Neural progenitor cell (in vitro differentiated cells): ENCODE data around the gene CBL.

ENCODE experiments used
- EZH2 ChIP-seq: fragments of 200-600 bp; sonication (generic); IDR thresholded peaks from 2 replicates; pipeline ENCODE4 v1.6.1; 2017; ENCODE audit warnings: antibody characterized with exemption, mild to moderate bottlenecking, moderate library complexity
- TF ChIP-seq, protein P1 (sequence below): fragments of 200-600 bp; sonication (generic); IDR thresholded peaks from 2 replicates; pipeline ENCODE4 v1.5.1; 2017; ENCODE audit warnings: antibody characterized with exemption, mild to moderate bottlenecking

DNA sequence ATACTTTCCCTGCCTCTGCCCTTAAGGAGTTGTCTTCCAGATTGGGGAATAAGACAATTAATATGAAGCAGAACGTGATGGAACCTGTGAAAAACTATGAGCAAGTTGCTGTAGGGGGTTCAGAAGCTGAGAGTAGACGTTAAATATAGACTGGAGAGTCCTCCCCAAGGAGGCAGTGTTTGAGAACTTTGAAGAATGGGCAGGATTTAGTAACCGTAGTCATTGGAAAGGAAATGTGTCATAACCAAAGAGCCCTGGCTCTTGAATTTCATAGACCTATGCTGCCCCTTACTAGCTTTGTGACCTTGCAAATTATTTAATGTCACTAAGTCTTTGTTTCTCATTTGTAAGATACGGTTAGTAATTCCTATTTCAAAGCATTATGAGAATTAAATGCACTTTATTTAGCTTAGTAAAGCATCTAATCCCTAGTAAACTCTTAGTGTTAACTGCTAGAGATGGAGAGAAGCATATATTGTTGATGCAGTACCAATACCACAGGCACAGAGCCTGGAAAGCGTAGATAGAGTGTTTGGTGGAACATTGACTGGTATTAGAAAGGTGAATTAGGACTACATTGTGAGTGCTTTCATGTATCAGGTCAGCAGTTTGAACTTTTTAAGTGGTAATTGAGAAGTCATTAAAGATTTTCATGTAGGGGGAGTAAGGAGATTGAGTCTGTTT lies 56.7 kb downstream of the CBL start:
- TF ChIP-seq, protein P1, sequence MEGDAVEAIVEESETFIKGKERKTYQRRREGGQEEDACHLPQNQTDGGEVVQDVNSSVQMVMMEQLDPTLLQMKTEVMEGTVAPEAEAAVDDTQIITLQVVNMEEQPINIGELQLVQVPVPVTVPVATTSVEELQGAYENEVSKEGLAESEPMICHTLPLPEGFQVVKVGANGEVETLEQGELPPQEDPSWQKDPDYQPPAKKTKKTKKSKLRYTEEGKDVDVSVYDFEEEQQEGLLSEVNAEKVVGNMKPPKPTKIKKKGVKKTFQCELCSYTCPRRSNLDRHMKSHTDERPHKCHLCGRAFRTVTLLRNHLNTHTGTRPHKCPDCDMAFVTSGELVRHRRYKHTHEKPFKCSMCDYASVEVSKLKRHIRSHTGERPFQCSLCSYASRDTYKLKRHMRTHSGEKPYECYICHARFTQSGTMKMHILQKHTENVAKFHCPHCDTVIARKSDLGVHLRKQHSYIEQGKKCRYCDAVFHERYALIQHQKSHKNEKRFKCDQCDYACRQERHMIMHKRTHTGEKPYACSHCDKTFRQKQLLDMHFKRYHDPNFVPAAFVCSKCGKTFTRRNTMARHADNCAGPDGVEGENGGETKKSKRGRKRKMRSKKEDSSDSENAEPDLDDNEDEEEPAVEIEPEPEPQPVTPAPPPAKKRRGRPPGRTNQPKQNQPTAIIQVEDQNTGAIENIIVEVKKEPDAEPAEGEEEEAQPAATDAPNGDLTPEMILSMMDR, result no peak
- no peak for TF ChIP-seq EZH2
